Suprapubic skin (tissue), 4 donors: ENCODE data around the gene ORC4. TPM values are rescaled to one million over a fixed set of nuclear protein-coding genes. Genes with fewer than 3 reads are reported as not detected.

Experiments
- DNase-seq, 2 donors: peaks; one replicate each; pipeline ENCODE4 v3.0.0-alpha.2; 2019; ENCODE audit warnings: low spot score in 2 of 2
- H3K27ac ChIP-seq: fragments of 200-600 bp; sonication (generic); one replicate; pipeline ENCODE4 v1.5.1; 2019
- H3K27me3 ChIP-seq: fragments of 200-600 bp; sonication (generic); one replicate; pipeline ENCODE4 v1.5.1; 2019
- H3K36me3 ChIP-seq: fragments of 200-600 bp; sonication (generic); one replicate; pipeline ENCODE4 v1.5.1; 2019
- H3K4me1 ChIP-seq: fragments of 200-600 bp; sonication (generic); one replicate; pipeline ENCODE4 v1.5.1; 2019
- H3K4me3 ChIP-seq: fragments of 200-600 bp; sonication (generic); one replicate; pipeline ENCODE4 v1.5.1; 2019; ENCODE audit warnings: mild to moderate bottlenecking
- H3K9me3 ChIP-seq: fragments of 200-600 bp; sonication (generic); one replicate; pipeline ENCODE4 v1.5.1; 2019
- EP300 ChIP-seq: sonication (generic); formaldehyde crosslinking; IDR thresholded peaks from one replicate; pipeline ENCODE4 v1.6.1; 2017; ENCODE audit warnings: antibody characterized with exemption
- POLR2A ChIP-seq, 2 donors: fragments of 450-650 bp; IDR thresholded peaks; one replicate each; pipeline ENCODE4 v1.6.1; 2017; ENCODE audit warnings: antibody characterized with exemption in 2 of 2, mild to moderate bottlenecking in 2 of 2, moderate library complexity in 2 of 2
- POLR2AphosphoS5 ChIP-seq, 3 donors: sonication (generic); formaldehyde crosslinking; IDR thresholded peaks; one replicate each; pipeline ENCODE4 v1.6.1; 2017; ENCODE audit warnings: antibody characterized with exemption in 3 of 3
- WGBS: methylation state at CpG from one replicate; pipeline ENCODE4 v1.1.5; 2018; 5-methylcytosine and 5-hydroxymethylcytosine counted together
- total RNA-seq, 4 donors: library from RNA; depleted of rRNA; stranded (reverse); fragments of >200 nt; gene quantifications; one replicate each; pipeline ENCODE4 v1.1.0, GENCODE V29; 2016
- TF ChIP-seq, protein P1 (sequence below), 2 donors: fragments of 200-600 bp in 1 of 2; fragments of 450-650 bp in 1 of 2; sonication (generic) in 1 of 2; IDR thresholded peaks; one replicate each; pipeline ENCODE4 v1.5.1; 2016 to 2019; ENCODE audit warnings: antibody characterized with exemption in 2 of 2, mild to moderate bottlenecking in 1 of 2, moderate library complexity in 1 of 2

The ORC4 gene
- total RNA-seq, 4 donors from 2014 or later, result 35.0 to 77.2 (median 57.4) TPM

- H3K27me3 ChIP-seq, result no peaks in the 10 kb centered on the region
- WGBS, result 43% methylated on average over 3 of the region's 3 CpGs
- no peak for DNase-seq
- no peaks in the 10 kb centered on the region for H3K9me3 ChIP-seq
- TF ChIP-seq POLR2AphosphoS5 (IDR thresholded peaks at IDR 0.05), result no peak
- TF ChIP-seq, protein P1, sequence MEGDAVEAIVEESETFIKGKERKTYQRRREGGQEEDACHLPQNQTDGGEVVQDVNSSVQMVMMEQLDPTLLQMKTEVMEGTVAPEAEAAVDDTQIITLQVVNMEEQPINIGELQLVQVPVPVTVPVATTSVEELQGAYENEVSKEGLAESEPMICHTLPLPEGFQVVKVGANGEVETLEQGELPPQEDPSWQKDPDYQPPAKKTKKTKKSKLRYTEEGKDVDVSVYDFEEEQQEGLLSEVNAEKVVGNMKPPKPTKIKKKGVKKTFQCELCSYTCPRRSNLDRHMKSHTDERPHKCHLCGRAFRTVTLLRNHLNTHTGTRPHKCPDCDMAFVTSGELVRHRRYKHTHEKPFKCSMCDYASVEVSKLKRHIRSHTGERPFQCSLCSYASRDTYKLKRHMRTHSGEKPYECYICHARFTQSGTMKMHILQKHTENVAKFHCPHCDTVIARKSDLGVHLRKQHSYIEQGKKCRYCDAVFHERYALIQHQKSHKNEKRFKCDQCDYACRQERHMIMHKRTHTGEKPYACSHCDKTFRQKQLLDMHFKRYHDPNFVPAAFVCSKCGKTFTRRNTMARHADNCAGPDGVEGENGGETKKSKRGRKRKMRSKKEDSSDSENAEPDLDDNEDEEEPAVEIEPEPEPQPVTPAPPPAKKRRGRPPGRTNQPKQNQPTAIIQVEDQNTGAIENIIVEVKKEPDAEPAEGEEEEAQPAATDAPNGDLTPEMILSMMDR (IDR thresholded peaks at IDR 0.05), result peak; percentile 75 to 88
- TF ChIP-seq POLR2A (IDR thresholded peaks at IDR 0.05), result no peak
- TF ChIP-seq EP300, result no peak
- H3K4me1 ChIP-seq, result no peaks in the 10 kb centered on the region
- no peak overlapping the region for H3K27ac ChIP-seq
- peaks cover 26% of the 10 kb centered on the region for H3K36me3 ChIP-seq
- H3K4me3 ChIP-seq, result no peak overlapping the region
These were observed 82.7 kb downstream of the ORC4 start for GRCh38 chr2:147937744-147938349.

DNA sequence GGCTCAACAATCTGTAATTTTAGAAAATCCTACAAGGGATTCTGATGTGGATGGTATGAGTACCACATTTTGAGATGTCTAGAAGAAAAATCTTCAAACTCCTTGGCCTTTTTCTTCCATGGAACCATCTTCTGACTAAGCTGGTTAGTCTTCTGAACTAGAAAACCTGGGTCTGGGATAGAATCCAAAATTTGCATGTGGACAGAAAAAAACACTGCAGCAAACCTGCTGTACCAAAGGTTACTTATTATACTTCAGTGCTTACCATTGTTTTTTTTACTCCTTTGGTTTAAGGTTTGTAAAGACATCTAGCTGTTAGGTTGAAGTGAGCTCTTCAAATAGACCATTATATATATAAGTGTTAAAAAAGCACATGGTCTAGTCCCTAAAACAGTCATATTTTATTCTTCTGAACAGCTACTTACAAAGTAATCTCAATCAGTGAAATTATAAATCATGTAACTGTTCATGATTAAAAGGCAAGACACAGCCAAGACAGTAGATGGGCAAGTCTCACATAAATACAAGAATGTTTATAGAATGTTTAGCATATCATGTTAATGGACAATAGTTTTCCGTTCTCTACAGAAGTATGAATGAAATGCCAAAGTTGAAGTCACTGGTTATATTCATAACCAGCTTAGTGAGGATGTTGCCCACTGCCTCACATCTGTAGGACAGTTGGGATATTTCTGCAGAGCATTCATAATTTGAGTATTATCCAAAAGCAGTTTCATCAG, 85.5 kb downstream of the ORC4 start:
- H3K36me3 ChIP-seq, result peaks cover 26% of the 10 kb centered on the region
- no peak overlapping the region for H3K4me3 ChIP-seq
- no peak overlapping the region for H3K27ac ChIP-seq
- no peak for TF ChIP-seq POLR2AphosphoS5 (IDR thresholded peaks at IDR 0.05)
- TF ChIP-seq EP300, result no peak
- TF ChIP-seq, protein P1 (IDR thresholded peaks at IDR 0.05), result no peak
- no peak for TF ChIP-seq POLR2A (IDR thresholded peaks at IDR 0.05)
- no peaks in the 10 kb centered on the region for H3K4me1 ChIP-seq
- WGBS, result 57% methylated on average over 1 of the region's 1 CpG
- DNase-seq, result no peak
- H3K9me3 ChIP-seq, result no peaks in the 10 kb centered on the region
- no peaks in the 10 kb centered on the region for H3K27me3 ChIP-seq

- H3K9me3 ChIP-seq, result no peaks in the 10 kb centered on the region
- peaks cover 29% of the 10 kb centered on the region for H3K36me3 ChIP-seq
- no peaks in the 10 kb centered on the region for H3K4me1 ChIP-seq
- no peak overlapping the region for H3K27ac ChIP-seq
- no peak for DNase-seq
- no peak overlapping the region for H3K4me3 ChIP-seq
- TF ChIP-seq, protein P1 (IDR thresholded peaks at IDR 0.05), result no peak
- TF ChIP-seq POLR2A (IDR thresholded peaks at IDR 0.05) (no peak), POLR2AphosphoS5 (IDR thresholded peaks at IDR 0.05) (no peak), EP300 (no peak)
- H3K27me3 ChIP-seq, result no peaks in the 10 kb centered on the region
These were observed 86.6 kb downstream of the ORC4 start for GRCh38 chr2:147933931-147934330.

- no peak for DNase-seq
- Histone ChIP-seq H3K36me3 (peaks cover 29% of the 10 kb centered on the region), H3K27ac (no peak overlapping the region), H3K27me3 (no peaks in the 10 kb centered on the region), H3K4me1 (peaks cover 3% of the 10 kb centered on the region), H3K4me3 (no peak overlapping the region), H3K9me3 (no peaks in the 10 kb centered on the region)
- no peak for TF ChIP-seq POLR2AphosphoS5 (IDR thresholded peaks at IDR 0.05)
- TF ChIP-seq, protein P1 (IDR thresholded peaks at IDR 0.05), result no peak
- TF ChIP-seq EP300, result no peak
- 99% methylated on average over 4 of the region's 4 CpGs for WGBS
These were observed 93.4 kb downstream of the ORC4 start for GRCh38 chr2:147927053-147927588.

DNA sequence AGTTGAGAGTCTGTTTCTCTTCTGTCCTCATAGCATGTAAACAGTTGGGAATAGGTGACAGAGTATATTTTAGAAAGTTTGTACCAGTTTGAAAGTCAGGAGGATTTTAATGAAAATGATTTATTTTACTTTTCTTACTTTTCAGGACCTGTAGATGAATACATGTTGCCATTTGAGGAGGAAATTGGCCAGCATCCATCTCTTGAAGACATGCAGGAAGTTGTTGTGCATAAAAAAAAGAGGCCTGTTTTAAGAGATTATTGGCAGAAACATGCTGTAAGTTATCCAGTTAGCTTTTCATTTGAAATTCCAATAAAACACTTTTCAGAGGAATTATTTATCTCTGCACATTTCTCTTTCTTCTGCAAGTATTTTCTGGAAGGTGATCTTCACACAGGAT, 94.7 kb downstream of the ORC4 start:
- Histone ChIP-seq H3K9me3 (no peaks in the 10 kb centered on the region), H3K36me3 (peaks cover 33% of the 10 kb centered on the region), H3K4me1 (peaks cover 3% of the 10 kb centered on the region), H3K27me3 (no peaks in the 10 kb centered on the region), H3K4me3 (no peak overlapping the region), H3K27ac (no peak overlapping the region)
- DNase-seq, result no peak
- TF ChIP-seq, protein P1 (IDR thresholded peaks at IDR 0.05), result no peak
- no peak for TF ChIP-seq POLR2A (IDR thresholded peaks at IDR 0.05)
- no peak for TF ChIP-seq POLR2AphosphoS5 (IDR thresholded peaks at IDR 0.05)
- TF ChIP-seq EP300, result no peak
